Activated CD8-positive, alpha-beta memory T cell treated with anti-CD3 and anti-CD28 coated beads for 4 hours (primary cell): ENCODE measurements around the gene UCN.
"Not testable (repeated sequence)": the region's sequence is repeated elsewhere in the genome, so short reads cannot be mapped to it uniquely, and the experiment has no call there.

Source experiments
- DNase-seq, 2 donors: peaks; one replicate each; pipeline ENCODE4 v3.0.0-alpha.2; 2020; ENCODE audit warnings: low read depth in 2 of 2

UCN gene

GRCh38 chr2:27314709-27315108 lies 6.5 kb upstream of the UCN start:
- DNase-seq = no peak

GRCh38 chr2:27313882-27314645 lies 5.8 kb upstream of the UCN start:
- DNase-seq = no peak

GRCh38 chr2:27312152-27312551 lies 3.9 kb upstream of the UCN start:
- DNase-seq = no peak

GRCh38 chr2:27309651-27310050 lies 1.4 kb upstream of the UCN start:
- no peak for DNase-seq

- DNase-seq = no peak
These were observed 493 bp downstream of the UCN start for GRCh38 chr2:27307545-27308358.

GRCh38 chr2:27307287-27307544 lies 1.0 kb downstream of the UCN start:
- no peak for DNase-seq

- DNase-seq = no peak
These were observed 1.5 kb downstream of the UCN start for GRCh38 chr2:27306573-27307286.

- DNase-seq = no peak
These were observed 2.1 kb downstream of the UCN start for GRCh38 chr2:27306136-27306535.

GRCh38 chr2:27305516-27305915 lies 2.7 kb downstream of the UCN start:
- DNase-seq = no peak

GRCh38 chr2:27304488-27305240 lies 3.6 kb downstream of the UCN start:
- DNase-seq = no peak

GRCh38 chr2:27303093-27304025 lies 4.9 kb downstream of the UCN start:
- DNase-seq = no peak

- not testable (repeated sequence) for DNase-seq
These were observed 7.6 kb downstream of the UCN start for GRCh38 chr2:27300606-27301005.

GRCh38 chr2:27298391-27299080 lies 9.7 kb downstream of the UCN start:
- no peak for DNase-seq

- no peak for DNase-seq
These were observed 11.1 kb downstream of the UCN start for GRCh38 chr2:27297195-27297594.

GRCh38 chr2:27296481-27296880 lies 11.8 kb downstream of the UCN start:
- no peak for DNase-seq

- DNase-seq = no peak
These were observed 13.3 kb downstream of the UCN start for GRCh38 chr2:27294928-27295327.

GRCh38 chr2:27291865-27292264 lies 16.4 kb downstream of the UCN start:
- DNase-seq = no peak

GRCh38 chr2:27290549-27290948 lies 17.7 kb downstream of the UCN start:
- no peak for DNase-seq

GRCh38 chr2:27288610-27289009 lies 19.6 kb downstream of the UCN start:
- DNase-seq = no peak

GRCh38 chr2:27285481-27285880 lies 22.8 kb downstream of the UCN start:
- no peak for DNase-seq
